Activated naive CD8-positive, alpha-beta T cell treated with anti-CD3 and anti-CD28 coated beads, Interleukin-2, amount 50 U/mL, for 24 hours (primary cell): ENCODE data around the gene RASGRP2.

Experiments used
- ATAC-seq: fragments of 150-1000 bp; cut with Tn5 transposase; one replicate; pipeline ENCODE4 v1.10.0; 2021
- DNase-seq: peaks from one replicate; pipeline ENCODE4 v3.0.0; 2021
- H3K27ac Mint-ChIP-seq: one replicate; pipeline ENCODE4 v1.8.0; 2021; ENCODE audit warnings: mild to moderate bottlenecking, mixed read lengths
- H3K27me3 Mint-ChIP-seq: one replicate; pipeline ENCODE4 v1.8.0; 2021; ENCODE audit warnings: mixed read lengths
- H3K36me3 Mint-ChIP-seq: one replicate; pipeline ENCODE4 v1.8.0; 2021; ENCODE audit warnings: low read depth, mixed read lengths
- H3K4me1 Mint-ChIP-seq: one replicate; pipeline ENCODE4 v1.8.0; 2021; ENCODE audit warnings: mixed read lengths
- H3K4me3 Mint-ChIP-seq: one replicate; pipeline ENCODE4 v1.8.0; 2021; ENCODE audit warnings: mild to moderate bottlenecking, moderate library complexity, mixed read lengths
- H3K9me3 Mint-ChIP-seq: one replicate; pipeline ENCODE4 v1.8.0; 2021; ENCODE audit warnings: mixed read lengths

The RASGRP2 gene

DNA sequence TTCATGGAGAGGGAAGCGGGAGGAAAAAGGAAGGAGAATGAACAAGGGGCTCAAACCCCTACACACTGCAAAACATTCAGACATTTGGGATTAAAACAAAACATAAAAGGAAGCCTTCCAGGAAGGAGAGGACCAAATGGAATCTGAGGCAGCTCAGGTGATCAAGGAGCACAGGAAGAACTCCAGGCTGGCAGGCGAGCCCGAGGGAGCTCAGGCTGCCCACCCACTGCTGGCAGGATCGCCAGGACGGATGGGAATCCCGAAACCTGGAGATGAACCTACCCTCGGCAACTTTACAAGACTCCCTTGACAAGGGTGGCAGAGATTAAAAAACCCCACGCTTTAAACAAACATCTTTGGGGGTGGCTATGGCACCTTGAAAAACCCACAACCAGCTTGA is 20.8 kb upstream of the RASGRP2 start:
- no peak for DNase-seq
- H3K4me3 Mint-ChIP-seq, result peak overlapping the region; percentile 70
- H3K4me1 Mint-ChIP-seq, result peaks cover 87% of the 10 kb centered on the region
- H3K9me3 Mint-ChIP-seq, result no peaks in the 10 kb centered on the region
- peak overlapping the region; percentile 92 for H3K27ac Mint-ChIP-seq
- no peaks in the 10 kb centered on the region for H3K27me3 Mint-ChIP-seq
- ATAC-seq, result no peak
- peaks cover 66% of the 10 kb centered on the region for H3K36me3 Mint-ChIP-seq

DNA sequence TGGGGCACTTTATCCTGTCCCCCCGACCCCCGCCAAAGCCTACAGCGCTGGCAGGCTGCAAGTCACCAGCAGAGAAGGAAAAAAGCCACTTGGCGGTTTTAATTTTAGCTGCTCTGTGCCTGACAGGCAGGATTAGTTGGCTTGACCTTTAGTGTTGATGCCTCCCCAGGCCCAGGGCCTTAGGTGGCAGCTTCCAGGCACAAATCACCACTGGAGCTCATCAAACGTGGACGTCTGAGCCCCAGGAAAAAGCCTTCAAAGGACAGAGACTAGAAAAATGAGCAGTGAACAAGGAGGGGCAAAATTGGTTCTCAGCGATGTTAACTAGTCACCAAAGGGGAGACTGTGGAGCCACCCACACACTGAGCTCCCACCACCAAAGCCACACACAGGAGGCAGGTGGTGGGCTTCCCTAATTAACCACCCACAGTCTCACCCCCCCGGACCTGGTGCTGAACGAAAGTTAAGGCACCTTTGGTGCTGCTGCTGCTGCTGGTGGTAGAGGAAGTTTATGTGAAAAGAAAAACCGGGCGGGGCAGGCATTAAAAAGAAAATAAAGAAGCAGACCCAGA is 20.2 kb upstream of the RASGRP2 start:
- H3K27me3 Mint-ChIP-seq, result no peaks in the 10 kb centered on the region
- peaks cover 60% of the 10 kb centered on the region for H3K36me3 Mint-ChIP-seq
- ATAC-seq, result peak; percentile 17
- no peaks in the 10 kb centered on the region for H3K9me3 Mint-ChIP-seq
- peaks cover 83% of the 10 kb centered on the region for H3K4me1 Mint-ChIP-seq
- H3K4me3 Mint-ChIP-seq, result peak overlapping the region; percentile 70
- peak overlapping the region; percentile 92 for H3K27ac Mint-ChIP-seq
- peak; percentile 54 for DNase-seq

DNA sequence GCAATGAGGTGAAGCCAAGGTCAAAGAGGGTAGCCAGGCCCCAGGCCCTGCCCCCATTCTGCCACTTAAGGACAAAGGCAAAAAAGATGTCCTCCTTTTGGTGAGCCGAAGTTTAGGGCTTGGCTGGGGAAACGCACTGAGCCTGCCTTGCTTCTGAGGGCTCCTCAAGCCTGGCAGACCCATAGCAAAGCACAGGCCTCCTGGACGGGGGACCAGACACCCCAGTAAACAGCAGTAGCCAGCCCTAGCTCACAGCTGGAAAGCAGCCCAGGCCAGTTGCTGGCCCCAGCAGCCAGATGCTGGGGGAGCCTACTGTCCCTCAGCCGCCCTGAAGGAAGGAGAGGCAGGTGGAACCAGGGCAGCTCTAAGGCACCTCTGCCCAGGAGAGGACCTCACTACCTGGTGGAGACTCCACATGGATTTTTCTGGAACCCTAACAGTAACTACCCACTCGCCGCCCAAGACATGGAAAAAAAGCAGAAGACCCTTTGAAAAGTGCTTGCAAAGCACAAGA is 19.6 kb upstream of the RASGRP2 start:
- Mint-ChIP-seq H3K27me3 (no peaks in the 10 kb centered on the region), H3K36me3 (peaks cover 55% of the 10 kb centered on the region), H3K27ac (peak overlapping the region; percentile 92), H3K4me3 (peak overlapping the region; percentile 70), H3K9me3 (no peaks in the 10 kb centered on the region), H3K4me1 (peaks cover 77% of the 10 kb centered on the region)
- DNase-seq, result no peak
- ATAC-seq, result no peak

DNA sequence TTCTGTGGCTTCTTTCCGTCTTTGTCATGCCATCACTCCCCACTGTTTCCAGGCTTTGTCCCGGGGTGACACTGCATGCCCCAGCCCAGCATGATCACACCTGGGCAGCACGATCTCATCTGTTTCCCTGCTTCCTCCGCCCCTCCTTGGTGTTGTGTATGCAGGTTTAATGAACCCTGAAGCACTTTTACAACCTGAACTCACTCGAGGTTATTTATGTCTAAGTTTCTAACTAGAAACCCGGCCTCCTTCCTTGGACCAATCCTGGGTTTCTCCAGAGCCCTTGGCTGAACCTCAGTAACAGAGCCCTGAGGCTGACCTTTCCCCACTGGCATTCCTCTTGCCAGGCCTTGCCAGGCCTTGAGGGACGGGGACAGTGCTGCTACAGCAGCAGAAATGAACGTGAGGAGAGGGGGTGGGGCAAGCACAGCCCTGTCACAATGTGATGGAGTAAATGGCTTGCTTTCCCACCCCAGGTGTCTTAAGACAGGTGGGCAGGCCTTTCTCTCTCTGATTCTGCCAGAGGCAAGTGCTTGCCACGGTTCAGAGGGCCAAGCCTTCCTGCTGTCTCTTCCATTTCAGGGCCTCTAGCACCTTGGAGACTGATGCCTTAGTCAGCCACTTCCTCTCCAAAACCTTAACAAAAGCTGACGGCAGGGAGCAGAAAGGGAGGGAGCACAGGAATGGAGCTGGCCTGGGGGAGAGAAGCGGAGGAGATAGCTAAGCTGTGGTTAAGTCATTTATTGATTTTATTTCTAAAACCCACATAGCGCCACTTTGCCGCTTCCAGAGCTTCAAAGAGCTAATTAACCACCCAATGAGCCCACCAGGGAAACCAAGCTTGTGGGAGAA is 19.0 kb upstream of the RASGRP2 start:
- peak overlapping the region; percentile 68 for H3K27ac Mint-ChIP-seq
- no peaks in the 10 kb centered on the region for H3K9me3 Mint-ChIP-seq
- ATAC-seq, result no peak
- peaks cover 70% of the 10 kb centered on the region for H3K4me1 Mint-ChIP-seq
- peak overlapping the region; percentile 13 for H3K4me3 Mint-ChIP-seq
- DNase-seq, result no peak
- peaks cover 48% of the 10 kb centered on the region for H3K36me3 Mint-ChIP-seq
- H3K27me3 Mint-ChIP-seq, result no peaks in the 10 kb centered on the region

DNA sequence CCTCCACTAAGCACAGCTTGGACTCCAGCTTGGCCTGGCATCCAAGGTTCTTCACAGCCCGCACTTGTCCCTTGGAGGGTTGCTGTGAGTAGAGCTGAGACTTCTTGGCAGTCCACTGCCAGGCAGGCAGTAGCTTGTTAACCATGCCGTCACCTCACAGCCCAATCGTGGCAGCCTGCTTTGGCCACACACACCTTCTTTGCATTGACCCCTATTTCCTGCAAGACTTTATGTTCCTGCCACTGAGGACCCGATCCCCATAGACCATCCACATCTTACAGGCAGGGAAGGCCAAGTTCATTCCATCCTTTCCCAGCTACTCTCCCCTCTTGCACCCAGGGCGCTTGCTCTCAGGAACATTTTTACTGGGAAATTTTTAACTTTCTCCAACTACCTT is 18.3 kb upstream of the RASGRP2 start:
- Mint-ChIP-seq H3K4me1 (peaks cover 64% of the 10 kb centered on the region), H3K9me3 (no peaks in the 10 kb centered on the region), H3K4me3 (peak overlapping the region; percentile 13), H3K27me3 (no peaks in the 10 kb centered on the region), H3K36me3 (peaks cover 43% of the 10 kb centered on the region), H3K27ac (peak overlapping the region; percentile 68)
- ATAC-seq (no peak), DNase-seq (no peak)

DNA sequence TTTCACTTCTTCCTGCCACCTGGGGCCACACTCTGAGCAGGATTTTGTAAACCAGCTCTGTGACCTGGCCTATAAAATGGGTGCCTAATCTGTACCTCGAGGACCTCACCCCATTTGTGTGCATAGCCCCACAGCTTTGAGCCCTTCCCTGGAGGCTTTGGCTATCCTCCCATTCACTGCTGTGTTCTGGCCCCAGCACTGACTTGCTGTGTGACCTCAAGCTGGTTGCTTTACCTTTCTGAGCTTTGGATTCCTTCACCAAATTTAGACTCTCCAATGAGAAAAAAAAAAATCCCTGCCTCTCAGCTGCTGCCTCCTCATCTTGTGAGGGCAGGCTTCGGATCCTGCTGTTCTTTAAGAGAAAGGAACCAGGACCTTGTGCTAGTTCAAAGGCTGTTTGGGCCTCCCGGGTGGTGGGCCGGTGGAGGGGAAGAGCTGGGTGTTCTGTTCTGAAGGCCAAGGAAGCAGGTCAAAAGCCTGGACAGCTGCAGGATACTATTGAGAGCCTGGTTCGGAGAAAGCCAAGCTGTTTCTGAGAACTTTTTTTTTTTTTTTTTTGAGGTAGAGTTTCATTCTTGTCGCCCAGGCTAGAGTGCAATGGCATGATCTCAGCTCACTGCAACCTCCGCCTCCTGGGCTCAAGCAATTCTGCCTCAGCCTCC is 16.9 kb upstream of the RASGRP2 start:
- H3K9me3 Mint-ChIP-seq, result no peaks in the 10 kb centered on the region
- peaks cover 54% of the 10 kb centered on the region for H3K4me1 Mint-ChIP-seq
- DNase-seq, result no peak
- no peaks in the 10 kb centered on the region for H3K27me3 Mint-ChIP-seq
- peak overlapping the region; percentile 81 for H3K27ac Mint-ChIP-seq
- ATAC-seq, result no peak
- H3K36me3 Mint-ChIP-seq, result peaks cover 35% of the 10 kb centered on the region
- no peak overlapping the region for H3K4me3 Mint-ChIP-seq

DNA sequence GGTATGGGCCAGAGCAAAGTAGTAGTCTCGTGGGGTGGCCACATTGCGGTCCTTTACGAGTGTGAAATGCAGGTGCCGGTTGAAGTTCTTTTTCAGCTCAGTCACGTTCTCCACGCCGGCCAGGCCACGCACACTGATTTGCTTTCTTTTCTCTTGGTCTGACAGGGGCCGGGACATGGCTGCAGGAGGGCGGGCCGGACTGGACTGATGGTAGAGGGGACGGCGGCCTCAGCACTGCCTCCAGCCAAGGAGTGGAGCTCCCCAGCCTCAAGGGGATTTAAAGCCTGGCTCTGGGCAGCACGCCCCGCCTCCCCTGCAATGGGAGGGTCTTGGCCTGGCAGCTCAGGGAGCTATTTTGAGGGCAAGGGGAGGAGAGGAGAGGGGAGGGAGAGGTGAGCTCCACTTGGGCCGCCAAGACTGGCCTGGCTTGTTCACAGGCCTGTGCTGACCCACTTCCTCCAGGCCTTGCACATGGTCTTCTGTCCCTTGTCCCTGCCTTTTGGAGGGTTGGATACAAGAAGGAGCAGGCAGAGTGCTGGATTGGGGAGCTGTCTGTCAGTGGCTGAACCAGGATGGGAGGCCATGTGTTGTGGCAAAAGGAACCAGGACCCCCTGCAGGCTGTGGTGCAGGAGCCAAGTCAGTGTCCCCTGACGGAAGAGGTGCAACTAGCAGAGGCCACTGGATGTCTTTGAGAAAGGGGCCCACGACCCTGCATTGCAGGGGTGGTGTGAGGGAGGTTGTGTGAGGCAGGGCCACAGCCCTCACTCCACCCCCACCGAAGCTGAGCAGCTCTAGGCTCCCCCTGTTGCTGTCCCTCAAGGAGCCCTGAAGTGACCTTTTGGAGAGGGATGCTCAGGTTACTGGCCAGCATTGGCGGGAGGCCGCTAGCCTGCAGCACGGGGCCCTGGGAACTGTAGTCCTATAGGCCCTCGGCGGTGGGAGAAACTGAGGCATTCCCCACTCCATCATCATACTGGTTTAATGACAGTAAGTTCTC is 16.1 kb upstream of the RASGRP2 start, which contains the start of gene PYGM:
PYGM (minus strand) TSS at position 253 of the 998 bp plus-strand sequence; CDS start at position 177, 76 bp downstream.
- no peak for DNase-seq
- Mint-ChIP-seq H3K4me1 (peaks cover 47% of the 10 kb centered on the region), H3K4me3 (no peak within 1 kb of the TSS), H3K27me3 (no peaks in the 10 kb centered on the region), H3K9me3 (no peaks in the 10 kb centered on the region), H3K27ac (peak within 1 kb of the TSS; percentile 81), H3K36me3 (peaks cover 28% of the 10 kb centered on the region)
- ATAC-seq, result peak; percentile 20

DNA sequence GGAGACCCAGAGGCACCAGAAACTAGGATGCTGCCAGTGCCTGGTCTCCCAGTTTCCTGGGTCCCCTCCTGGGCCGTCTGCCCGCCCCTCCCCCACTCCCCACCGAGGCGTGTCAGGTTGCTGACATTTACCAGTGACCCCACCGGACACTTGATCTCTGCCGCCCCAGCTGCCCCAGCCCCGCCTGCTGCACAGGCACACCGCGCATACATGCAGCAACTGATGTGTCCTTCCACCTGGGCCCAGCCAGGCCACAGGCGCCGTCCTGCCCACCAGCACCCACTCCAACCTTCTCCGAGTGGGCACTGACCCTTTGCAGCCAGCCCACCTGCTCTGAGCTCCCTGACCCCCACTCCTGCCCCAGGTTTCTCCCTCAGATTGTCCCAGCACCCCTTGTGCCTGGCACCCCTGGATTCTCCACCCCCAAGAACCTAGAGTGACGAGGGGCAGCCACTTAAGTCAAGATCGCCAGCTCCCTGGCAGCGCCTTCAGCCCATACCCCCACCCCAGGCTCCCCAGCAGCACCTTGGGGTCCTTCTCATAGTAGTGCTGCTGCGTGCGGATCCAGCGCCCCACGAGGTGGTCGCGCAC is 15.3 kb upstream of the RASGRP2 start:
- Mint-ChIP-seq H3K4me1 (peaks cover 39% of the 10 kb centered on the region), H3K27ac (no peak overlapping the region), H3K4me3 (no peak overlapping the region), H3K9me3 (no peaks in the 10 kb centered on the region), H3K36me3 (peaks cover 21% of the 10 kb centered on the region), H3K27me3 (no peaks in the 10 kb centered on the region)
- DNase-seq (no peak), ATAC-seq (no peak)

DNA sequence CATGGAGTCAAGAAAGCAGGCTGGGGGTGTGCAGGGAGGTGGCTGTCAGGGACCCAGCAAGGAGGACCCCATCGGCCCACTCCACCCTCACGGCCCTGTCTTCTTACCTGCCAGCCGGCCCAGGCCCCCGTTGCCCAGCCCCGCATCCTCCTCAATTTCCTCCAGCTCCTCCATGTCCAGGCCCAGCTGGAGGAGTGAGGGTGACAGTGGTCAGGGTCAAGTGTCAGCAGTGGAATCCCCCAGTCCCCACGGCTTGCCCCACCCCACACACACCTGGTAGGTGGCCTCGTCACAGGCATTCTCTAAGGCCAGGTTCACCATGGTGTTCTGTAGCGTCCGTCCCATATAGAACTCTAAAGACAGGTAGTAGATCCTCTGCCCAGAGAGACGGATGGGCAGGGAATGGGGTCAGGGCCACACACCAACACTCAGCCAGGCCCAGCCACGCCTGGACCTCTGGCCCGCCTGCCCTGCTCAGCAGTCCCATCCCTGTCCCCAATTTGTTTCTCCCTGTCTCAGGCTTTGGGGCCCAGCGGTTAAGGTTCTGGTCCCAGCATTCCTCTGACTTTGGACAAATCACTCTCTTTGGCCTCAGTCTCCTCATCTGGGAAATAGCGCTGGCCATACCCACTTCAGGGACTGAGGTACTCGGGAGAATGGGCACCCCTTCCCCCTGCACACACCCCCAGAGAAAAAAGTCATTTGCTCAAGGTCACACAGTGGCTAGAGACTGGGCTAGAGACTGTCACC is 14.6 kb upstream of the RASGRP2 start:
- no peak for DNase-seq
- Mint-ChIP-seq H3K27ac (no peak overlapping the region), H3K4me3 (no peak overlapping the region)

DNA sequence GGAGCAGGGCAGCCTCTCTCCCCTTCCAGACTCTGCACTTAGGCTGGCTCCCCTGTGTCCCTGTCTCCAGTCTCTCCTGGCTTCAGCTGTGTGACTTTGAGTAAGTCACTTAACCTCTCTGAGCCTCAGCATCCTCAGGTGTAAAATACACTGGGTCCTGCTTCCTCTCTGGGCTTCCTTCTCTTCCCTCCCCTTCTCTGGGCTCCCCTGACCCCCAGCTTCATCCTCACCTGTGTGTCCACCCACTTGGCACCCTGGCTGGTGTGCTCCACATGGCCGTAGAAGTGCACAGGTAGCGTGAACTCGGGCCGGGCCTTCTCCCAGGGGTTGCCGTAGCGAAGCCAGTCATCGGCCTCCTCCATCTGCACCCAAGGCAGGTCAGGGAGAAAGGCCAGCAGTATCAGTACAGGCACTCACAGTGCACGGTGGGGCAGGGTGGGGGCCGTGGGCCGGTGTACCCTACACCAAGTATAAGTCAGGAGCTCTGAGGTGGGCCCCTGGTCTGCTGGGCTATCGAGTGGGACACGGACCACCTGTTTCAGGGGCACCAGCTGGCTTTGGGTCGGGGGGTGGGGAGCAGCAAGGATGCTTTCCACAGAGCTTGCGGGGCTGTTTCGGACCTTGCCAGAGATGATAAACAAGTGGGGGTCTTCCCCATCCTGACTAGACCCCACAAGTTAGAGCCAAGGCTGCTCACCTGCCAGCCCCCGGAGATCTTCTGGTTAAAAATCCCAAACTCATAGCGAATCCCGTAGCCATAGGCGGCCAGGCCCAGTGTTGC is 13.8 kb upstream of the RASGRP2 start:
- Mint-ChIP-seq H3K4me1 (peaks cover 24% of the 10 kb centered on the region), H3K9me3 (no peaks in the 10 kb centered on the region), H3K27me3 (no peaks in the 10 kb centered on the region), H3K36me3 (peaks cover 11% of the 10 kb centered on the region), H3K4me3 (no peak overlapping the region), H3K27ac (peak overlapping the region; percentile 22)
- ATAC-seq (no peak), DNase-seq (no peak)

More for the DNA sequence above, 14.6 kb upstream of the RASGRP2 start:
- Mint-ChIP-seq H3K4me1 (peaks cover 32% of the 10 kb centered on the region), H3K9me3 (no peaks in the 10 kb centered on the region), H3K36me3 (peaks cover 15% of the 10 kb centered on the region), H3K27me3 (no peaks in the 10 kb centered on the region)
- ATAC-seq, result no peak

DNA sequence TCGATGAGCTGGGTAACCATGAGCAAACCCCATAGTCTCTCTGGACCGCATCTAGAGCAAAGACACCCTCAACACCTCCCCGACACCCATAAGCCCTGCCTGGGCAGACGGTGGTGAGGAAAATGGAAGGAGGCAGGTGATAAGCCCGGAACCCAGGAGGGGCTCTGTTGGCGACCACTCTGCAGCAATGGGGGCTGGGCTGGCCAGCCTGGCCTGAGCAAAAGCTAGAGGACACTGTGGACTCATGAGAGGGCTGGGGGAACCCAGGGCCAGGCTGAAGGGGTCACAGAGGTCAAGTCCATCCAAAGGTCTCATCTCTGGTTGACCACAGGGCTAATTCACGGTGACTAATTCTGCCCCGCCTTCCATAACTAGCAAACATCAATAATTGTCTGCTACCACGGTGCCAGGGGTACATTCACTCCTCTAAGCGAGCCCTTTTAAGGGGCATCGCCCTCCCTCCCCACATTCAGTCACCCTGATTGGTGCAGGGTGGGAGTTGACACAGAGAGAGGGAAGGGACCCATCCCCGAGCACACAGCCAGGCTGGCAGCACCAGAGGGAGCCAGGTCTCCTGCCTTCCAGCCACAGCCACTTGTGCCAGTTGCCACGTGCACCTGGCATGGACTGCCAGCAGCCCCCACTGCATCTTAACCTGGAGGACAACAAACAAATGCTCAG is 11.9 kb upstream of the RASGRP2 start:
- H3K36me3 Mint-ChIP-seq, result no peaks in the 10 kb centered on the region
- ATAC-seq (no peak), DNase-seq (no peak)
- no peak overlapping the region for H3K4me3 Mint-ChIP-seq
- H3K9me3 Mint-ChIP-seq, result no peaks in the 10 kb centered on the region
- H3K27ac Mint-ChIP-seq, result no peak overlapping the region
- H3K4me1 Mint-ChIP-seq, result peaks cover 8% of the 10 kb centered on the region
- no peaks in the 10 kb centered on the region for H3K27me3 Mint-ChIP-seq
